GM23338 (cell line): ENCODE data around the gene KCNMB4.

Experiments used
- CREB1 ChIP-seq: fragments of 250-450 bp; sonication (Bioruptor Pico); IDR thresholded peaks from 2 replicates; pipeline ENCODE4 v1.5.0; 2020; ENCODE audit warnings: low read depth, mild to moderate bottlenecking, moderate library complexity
- EZH2 ChIP-seq: fragments of 200-600 bp; sonication (generic); IDR thresholded peaks from one replicate; pipeline ENCODE4 v1.8.0; 2017; ENCODE audit warnings: antibody characterized with exemption, mild to moderate bottlenecking, low read depth; ENCODE audit not compliant: unreplicated experiment
- POLR2AphosphoS5 ChIP-seq: IDR thresholded peaks from 2 replicates; pipeline ENCODE4 v1.6.1; 2016; ENCODE audit warnings: antibody characterized with exemption, low read depth
- TF ChIP-seq, protein P1 (sequence below), 2 experiments: fragments of 200-600 bp in 1 of 2; sonication (generic) in 1 of 2; conservative IDR thresholded peaks; 2 replicates each; pipeline versions ENCODE4 v1.5.1 to v1.6.1; 2016 to 2017; ENCODE audit warnings: antibody characterized with exemption in 2 of 2, low read depth in 2 of 2, mild to moderate bottlenecking in 2 of 2, moderate library complexity in 1 of 2
- TF ChIP-seq, protein P2 (sequence below): IDR thresholded peaks from one replicate; pipeline ENCODE4 v1.6.1; 2018; ENCODE audit warnings: antibody characterized with exemption; ENCODE audit not compliant: unreplicated experiment

DNA sequence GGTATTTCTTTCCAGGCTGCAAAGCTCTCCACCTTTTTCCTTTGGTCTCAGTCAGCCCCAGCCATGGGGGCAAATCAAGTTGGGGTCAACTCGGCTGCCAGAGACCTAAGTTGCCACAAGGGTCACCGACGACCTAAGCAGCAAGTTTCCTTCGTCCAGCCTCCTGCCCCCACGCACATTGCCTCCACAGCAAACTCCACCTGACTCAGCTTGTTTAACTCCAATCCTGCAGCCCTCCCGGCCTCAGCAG is 767 bp upstream of the KCNMB4 start:
- TF ChIP-seq EZH2 = no peak
- TF ChIP-seq, protein P1, sequence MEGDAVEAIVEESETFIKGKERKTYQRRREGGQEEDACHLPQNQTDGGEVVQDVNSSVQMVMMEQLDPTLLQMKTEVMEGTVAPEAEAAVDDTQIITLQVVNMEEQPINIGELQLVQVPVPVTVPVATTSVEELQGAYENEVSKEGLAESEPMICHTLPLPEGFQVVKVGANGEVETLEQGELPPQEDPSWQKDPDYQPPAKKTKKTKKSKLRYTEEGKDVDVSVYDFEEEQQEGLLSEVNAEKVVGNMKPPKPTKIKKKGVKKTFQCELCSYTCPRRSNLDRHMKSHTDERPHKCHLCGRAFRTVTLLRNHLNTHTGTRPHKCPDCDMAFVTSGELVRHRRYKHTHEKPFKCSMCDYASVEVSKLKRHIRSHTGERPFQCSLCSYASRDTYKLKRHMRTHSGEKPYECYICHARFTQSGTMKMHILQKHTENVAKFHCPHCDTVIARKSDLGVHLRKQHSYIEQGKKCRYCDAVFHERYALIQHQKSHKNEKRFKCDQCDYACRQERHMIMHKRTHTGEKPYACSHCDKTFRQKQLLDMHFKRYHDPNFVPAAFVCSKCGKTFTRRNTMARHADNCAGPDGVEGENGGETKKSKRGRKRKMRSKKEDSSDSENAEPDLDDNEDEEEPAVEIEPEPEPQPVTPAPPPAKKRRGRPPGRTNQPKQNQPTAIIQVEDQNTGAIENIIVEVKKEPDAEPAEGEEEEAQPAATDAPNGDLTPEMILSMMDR (conservative IDR thresholded peaks at IDR 0.05; ENCODE audit: low read depth in 2 of 2) = no peak
- TF ChIP-seq, protein P2, sequence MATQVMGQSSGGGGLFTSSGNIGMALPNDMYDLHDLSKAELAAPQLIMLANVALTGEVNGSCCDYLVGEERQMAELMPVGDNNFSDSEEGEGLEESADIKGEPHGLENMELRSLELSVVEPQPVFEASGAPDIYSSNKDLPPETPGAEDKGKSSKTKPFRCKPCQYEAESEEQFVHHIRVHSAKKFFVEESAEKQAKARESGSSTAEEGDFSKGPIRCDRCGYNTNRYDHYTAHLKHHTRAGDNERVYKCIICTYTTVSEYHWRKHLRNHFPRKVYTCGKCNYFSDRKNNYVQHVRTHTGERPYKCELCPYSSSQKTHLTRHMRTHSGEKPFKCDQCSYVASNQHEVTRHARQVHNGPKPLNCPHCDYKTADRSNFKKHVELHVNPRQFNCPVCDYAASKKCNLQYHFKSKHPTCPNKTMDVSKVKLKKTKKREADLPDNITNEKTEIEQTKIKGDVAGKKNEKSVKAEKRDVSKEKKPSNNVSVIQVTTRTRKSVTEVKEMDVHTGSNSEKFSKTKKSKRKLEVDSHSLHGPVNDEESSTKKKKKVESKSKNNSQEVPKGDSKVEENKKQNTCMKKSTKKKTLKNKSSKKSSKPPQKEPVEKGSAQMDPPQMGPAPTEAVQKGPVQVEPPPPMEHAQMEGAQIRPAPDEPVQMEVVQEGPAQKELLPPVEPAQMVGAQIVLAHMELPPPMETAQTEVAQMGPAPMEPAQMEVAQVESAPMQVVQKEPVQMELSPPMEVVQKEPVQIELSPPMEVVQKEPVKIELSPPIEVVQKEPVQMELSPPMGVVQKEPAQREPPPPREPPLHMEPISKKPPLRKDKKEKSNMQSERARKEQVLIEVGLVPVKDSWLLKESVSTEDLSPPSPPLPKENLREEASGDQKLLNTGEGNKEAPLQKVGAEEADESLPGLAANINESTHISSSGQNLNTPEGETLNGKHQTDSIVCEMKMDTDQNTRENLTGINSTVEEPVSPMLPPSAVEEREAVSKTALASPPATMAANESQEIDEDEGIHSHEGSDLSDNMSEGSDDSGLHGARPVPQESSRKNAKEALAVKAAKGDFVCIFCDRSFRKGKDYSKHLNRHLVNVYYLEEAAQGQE = no peak
- TF ChIP-seq POLR2AphosphoS5 = no peak
- no peak for TF ChIP-seq CREB1 (CRISPR knock-in tag)
